Left ventricle myocardium inferior (tissue), 1 donor: ENCODE results near the gene TTYH2. TPM values are rescaled to one million over a fixed set of nuclear protein-coding genes. Genes with fewer than 3 reads are reported as not detected.

Experiments used
- DNase-seq: peaks from one replicate; pipeline ENCODE4 v3.0.0-alpha.2; 2020
- H3K27ac ChIP-seq: fragments of 200-600 bp; replicated peaks from 2 replicates; pipeline ENCODE4 v1.8.0; 2021
- H3K27me3 ChIP-seq: fragments of 200-600 bp; 2 replicates; pipeline ENCODE4 v1.8.0; 2021; ENCODE audit warnings: low read depth
- H3K36me3 ChIP-seq: fragments of 200-600 bp; 2 replicates; pipeline ENCODE4 v1.8.0; 2021
- H3K4me1 ChIP-seq: fragments of 200-600 bp; 2 replicates; pipeline ENCODE4 v1.8.0; 2021
- H3K4me3 ChIP-seq: fragments of 200-600 bp; 2 replicates; pipeline ENCODE4 v1.8.0; 2021; ENCODE audit warnings: mild to moderate bottlenecking, moderate library complexity
- H3K9me3 ChIP-seq: fragments of 200-600 bp; replicated peaks from 2 replicates; pipeline ENCODE4 v1.8.0; 2021
- intact Hi-C: fragments of 100-400 bp; cut with micrococcal nuclease; formaldehyde crosslinking; loops from one replicate; pipeline ENCODE4 v1.11.0; 2022
- total RNA-seq: library from RNA; stranded (reverse); fragmentation: NEBNext Ultra II Directional; extraction: Animal tissue kit (Norgen Biotek cat#: 25700); gene quantifications from one replicate; pipeline ENCODE4 v1.2.1, GENCODE V29; 2021
- TF ChIP-seq, protein P1 (sequence below): fragments of 200-600 bp; IDR thresholded peaks from 2 replicates; pipeline ENCODE4 v1.8.0; 2021; ENCODE audit warnings: antibody characterized with exemption, mild to moderate bottlenecking, borderline replicate concordance
- donor health status: DM: no; HTN: yes; CAD: no; lungs with severe emphysema.

Gene TTYH2
- total RNA-seq, 1 donor from 2014 or later = 28.1 TPM

DNA sequence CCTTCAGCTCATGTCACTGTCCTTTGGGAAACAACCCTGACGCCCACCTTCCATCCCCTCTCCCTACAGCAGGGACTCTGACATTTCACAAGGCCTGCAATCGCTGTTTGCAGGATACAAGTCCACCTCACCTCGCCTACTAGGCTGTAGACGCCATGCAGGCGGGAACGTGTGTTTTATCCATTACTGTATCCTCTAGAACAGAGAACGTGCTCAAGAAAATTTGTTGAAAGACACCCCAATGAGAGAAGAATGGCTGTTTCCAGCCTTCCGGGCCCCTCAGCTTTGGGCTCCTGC lies 1.5 kb upstream of the TTYH2 start:
- peak overlapping the region; percentile 93 for H3K27ac ChIP-seq
- intact Hi-C loops = loop anchor here (5.0 kb wide), 1 partner anchor 85 kb away; no protein-coding TSS in a partner anchor

DNA sequence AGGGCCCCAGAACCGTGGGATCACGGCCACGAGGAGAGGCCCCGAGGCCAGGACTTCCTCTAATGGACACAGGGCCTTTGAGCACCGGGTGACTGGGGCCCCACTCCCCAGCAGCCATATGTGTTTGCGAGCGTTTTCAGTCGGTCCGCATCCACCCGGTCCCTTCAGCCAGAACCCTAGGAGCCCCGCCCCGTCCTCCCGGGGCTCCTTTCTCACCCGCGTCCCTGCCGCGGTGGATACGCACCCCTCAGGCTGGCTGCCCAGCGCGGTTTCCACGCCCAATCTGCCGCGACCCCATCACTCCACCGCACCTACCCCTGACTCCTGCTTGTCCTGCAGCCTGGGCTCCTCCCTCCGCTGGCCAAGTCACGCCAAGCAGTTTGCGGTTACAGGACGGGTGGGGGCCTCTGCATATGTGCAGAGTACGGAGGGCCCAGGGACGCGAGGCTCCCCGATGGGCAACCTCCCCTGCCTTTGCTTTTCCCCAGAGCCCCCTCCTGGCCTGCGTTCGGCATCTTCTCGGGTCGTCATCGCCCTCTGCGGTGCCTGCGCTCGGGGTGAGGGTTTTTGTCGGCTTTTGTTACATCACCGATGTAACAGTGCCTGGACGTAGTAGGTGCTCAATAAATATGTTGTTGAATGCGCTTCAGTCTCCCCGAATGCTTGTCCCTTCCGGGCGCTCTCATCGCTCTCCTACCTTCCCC lies 1.0 kb upstream of the TTYH2 start:
- Histone ChIP-seq H3K4me1 (peaks cover 92% of the 10 kb centered on the region), H3K27me3 (no peaks in the 10 kb centered on the region), H3K4me3 (peak overlapping the region; percentile 72), H3K27ac (peak overlapping the region; percentile 93), H3K9me3 (no peaks in the 10 kb centered on the region), H3K36me3 (peaks cover 29% of the 10 kb centered on the region)
- intact Hi-C loops = loop anchor here (5.0 kb wide), 1 partner anchor 85 kb away; no protein-coding TSS in a partner anchor
- peak; percentile 24 for DNase-seq
- TF ChIP-seq, protein P1, sequence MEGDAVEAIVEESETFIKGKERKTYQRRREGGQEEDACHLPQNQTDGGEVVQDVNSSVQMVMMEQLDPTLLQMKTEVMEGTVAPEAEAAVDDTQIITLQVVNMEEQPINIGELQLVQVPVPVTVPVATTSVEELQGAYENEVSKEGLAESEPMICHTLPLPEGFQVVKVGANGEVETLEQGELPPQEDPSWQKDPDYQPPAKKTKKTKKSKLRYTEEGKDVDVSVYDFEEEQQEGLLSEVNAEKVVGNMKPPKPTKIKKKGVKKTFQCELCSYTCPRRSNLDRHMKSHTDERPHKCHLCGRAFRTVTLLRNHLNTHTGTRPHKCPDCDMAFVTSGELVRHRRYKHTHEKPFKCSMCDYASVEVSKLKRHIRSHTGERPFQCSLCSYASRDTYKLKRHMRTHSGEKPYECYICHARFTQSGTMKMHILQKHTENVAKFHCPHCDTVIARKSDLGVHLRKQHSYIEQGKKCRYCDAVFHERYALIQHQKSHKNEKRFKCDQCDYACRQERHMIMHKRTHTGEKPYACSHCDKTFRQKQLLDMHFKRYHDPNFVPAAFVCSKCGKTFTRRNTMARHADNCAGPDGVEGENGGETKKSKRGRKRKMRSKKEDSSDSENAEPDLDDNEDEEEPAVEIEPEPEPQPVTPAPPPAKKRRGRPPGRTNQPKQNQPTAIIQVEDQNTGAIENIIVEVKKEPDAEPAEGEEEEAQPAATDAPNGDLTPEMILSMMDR = no peak

More for the DNA sequence above, 1.5 kb upstream of the TTYH2 start:
- Histone ChIP-seq H3K4me1 (peaks cover 92% of the 10 kb centered on the region), H3K9me3 (no peaks in the 10 kb centered on the region), H3K36me3 (peaks cover 34% of the 10 kb centered on the region), H3K27me3 (no peaks in the 10 kb centered on the region), H3K4me3 (peak overlapping the region; percentile 72)
- no peak for DNase-seq
- TF ChIP-seq, protein P1 = no peak

DNA sequence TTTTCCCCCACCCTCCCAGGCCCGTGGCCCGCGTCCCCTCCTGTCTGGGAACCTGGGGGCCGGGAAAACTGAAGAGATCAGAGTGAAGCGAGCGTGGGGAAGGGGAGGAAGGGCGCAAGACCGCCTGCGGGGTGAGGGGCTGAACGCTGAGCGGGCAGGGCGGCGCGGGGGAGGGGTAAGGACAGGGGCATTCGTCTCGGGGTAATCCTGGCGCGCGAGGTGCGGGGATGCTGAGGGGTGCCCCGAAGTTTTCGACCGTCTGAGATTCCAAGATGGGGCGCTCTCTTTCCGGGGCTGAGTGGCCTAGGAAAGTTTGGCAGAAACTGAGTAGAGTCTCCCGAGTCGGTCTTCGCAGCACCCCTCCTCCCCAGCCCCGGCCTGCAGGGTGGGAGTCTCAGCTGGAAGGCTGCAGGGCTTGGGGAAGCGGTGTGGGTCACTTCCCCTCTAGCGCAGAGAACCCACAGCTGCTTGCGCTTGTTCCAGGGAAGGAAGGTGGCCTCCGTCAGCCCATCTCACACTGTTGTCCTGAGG lies 555 bp downstream of the TTYH2 start:
- H3K36me3 ChIP-seq = peaks cover 14% of the 10 kb centered on the region
- H3K4me1 ChIP-seq = peaks cover 77% of the 10 kb centered on the region
- intact Hi-C loops = loop anchor here (5.0 kb wide), 1 partner anchor 83 kb away; no protein-coding TSS in a partner anchor
- H3K27ac ChIP-seq = peak overlapping the region; percentile 93
- peak overlapping the region; percentile 72 for H3K4me3 ChIP-seq
- DNase-seq = peak; percentile 44
- TF ChIP-seq, protein P1 = no peak
- no peaks in the 10 kb centered on the region for H3K9me3 ChIP-seq
- no peaks in the 10 kb centered on the region for H3K27me3 ChIP-seq

DNA sequence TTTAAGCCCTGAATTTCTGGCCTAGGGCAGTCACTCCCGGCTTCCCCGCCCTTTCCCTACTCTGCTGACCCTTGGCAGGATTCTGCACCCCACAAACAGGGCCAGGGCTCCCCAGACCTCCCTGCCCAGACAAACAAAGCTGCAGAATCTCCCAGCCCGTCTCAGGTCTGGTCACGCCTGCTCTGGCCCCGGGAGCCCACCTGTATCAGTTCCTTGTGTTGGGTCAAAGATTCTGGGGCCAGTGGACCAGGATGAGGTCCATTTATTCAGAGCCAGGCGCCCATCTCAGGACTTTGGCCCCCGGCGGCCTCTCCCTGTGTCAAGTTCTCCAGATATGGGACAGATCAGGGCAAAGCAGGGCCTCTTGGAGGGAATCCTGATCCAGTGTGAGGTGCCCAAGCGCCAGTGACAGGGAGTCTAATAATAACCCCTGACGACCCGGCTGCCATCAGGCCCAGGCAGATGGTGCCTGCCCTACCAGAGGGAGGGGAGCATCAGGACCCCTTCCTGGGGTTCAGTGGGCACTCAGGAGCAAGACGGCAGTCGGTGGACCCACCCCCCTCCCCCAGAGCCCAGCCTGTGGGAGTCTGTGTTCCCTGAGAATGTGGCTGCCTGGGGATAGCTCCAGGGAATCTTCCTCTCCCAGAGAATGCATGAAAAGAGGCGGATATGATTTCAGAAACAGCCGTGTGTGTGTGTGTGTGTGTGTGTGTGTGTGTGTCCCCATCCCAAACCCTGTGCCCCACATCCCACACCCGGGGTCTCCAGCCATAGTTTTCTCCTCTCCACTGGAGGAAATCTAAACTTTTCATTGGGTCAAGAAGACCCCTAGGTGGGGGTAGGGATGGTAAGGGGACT lies 1.3 kb downstream of the TTYH2 start:
- Histone ChIP-seq H3K4me1 (peaks cover 74% of the 10 kb centered on the region), H3K9me3 (no peaks in the 10 kb centered on the region), H3K27me3 (no peaks in the 10 kb centered on the region), H3K27ac (peak overlapping the region; percentile 93), H3K36me3 (peaks cover 6% of the 10 kb centered on the region), H3K4me3 (peak overlapping the region; percentile 72)
- peak; percentile 44 for DNase-seq
- intact Hi-C loops = loop anchor here (5.0 kb wide), 1 partner anchor 83 kb away; no protein-coding TSS in a partner anchor
- TF ChIP-seq, protein P1 = no peak

DNA sequence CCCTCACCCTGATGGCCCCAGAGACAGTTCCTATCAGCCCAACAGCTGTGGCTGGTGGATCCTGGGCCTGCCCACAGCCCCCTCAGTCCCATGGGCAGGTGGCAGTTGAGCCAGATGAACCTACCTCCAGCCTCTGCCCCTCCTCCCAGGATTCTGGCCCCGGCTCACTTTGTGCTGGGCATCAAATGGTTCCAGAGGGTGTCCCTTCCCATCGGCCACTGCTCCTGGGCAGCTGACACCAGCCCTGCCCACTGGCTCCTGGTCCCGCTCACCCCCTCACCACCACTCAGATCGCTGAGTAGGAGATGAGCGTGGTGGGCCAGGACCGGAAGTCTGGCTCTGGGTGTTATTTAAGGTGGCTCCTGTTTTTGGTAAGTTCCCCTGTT lies 2.0 kb downstream of the TTYH2 start:
- DNase-seq = peak; percentile 57
- peak overlapping the region; percentile 93 for H3K27ac ChIP-seq
- TF ChIP-seq, protein P1 = no peak
- no peaks in the 10 kb centered on the region for H3K9me3 ChIP-seq
- H3K4me1 ChIP-seq = peaks cover 68% of the 10 kb centered on the region
- H3K36me3 ChIP-seq = no peaks in the 10 kb centered on the region
- H3K4me3 ChIP-seq = peak overlapping the region; percentile 72
- intact Hi-C loops = no loop called here
- H3K27me3 ChIP-seq = no peaks in the 10 kb centered on the region
